GM12874 (cell line): ENCODE measurements around the gene COPS8.

Experiments used
- TF ChIP-seq, protein P1 (sequence below): IDR thresholded peaks from 2 replicates; pipeline ENCODE4 v1.5.1; 2011; ENCODE audit warnings: low read depth, mild to moderate bottlenecking, control low read depth, low read length, moderate library complexity; ENCODE audit not compliant: insufficient read depth

COPS8 gene

DNA sequence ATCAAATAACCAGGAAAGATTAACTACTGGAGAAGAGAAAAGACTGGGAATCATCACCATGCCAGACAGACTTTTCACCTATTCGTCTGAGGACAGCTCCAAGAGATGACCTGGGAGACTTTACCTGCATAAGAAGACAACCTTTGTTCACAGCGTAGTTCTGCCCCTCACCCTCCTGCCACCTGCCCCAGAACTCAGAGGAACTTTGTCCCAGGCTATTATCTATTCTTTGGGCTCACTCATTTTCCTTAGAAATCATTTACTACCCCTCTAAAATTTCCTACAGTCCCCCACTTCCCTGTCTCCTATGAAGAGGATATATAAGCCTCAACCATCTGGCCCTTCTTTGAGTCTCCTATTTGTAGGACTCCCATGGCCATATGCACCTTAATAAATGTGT lies 19.3 kb upstream of the COPS8 start:
- TF ChIP-seq, protein P1, sequence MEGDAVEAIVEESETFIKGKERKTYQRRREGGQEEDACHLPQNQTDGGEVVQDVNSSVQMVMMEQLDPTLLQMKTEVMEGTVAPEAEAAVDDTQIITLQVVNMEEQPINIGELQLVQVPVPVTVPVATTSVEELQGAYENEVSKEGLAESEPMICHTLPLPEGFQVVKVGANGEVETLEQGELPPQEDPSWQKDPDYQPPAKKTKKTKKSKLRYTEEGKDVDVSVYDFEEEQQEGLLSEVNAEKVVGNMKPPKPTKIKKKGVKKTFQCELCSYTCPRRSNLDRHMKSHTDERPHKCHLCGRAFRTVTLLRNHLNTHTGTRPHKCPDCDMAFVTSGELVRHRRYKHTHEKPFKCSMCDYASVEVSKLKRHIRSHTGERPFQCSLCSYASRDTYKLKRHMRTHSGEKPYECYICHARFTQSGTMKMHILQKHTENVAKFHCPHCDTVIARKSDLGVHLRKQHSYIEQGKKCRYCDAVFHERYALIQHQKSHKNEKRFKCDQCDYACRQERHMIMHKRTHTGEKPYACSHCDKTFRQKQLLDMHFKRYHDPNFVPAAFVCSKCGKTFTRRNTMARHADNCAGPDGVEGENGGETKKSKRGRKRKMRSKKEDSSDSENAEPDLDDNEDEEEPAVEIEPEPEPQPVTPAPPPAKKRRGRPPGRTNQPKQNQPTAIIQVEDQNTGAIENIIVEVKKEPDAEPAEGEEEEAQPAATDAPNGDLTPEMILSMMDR = no peak

DNA sequence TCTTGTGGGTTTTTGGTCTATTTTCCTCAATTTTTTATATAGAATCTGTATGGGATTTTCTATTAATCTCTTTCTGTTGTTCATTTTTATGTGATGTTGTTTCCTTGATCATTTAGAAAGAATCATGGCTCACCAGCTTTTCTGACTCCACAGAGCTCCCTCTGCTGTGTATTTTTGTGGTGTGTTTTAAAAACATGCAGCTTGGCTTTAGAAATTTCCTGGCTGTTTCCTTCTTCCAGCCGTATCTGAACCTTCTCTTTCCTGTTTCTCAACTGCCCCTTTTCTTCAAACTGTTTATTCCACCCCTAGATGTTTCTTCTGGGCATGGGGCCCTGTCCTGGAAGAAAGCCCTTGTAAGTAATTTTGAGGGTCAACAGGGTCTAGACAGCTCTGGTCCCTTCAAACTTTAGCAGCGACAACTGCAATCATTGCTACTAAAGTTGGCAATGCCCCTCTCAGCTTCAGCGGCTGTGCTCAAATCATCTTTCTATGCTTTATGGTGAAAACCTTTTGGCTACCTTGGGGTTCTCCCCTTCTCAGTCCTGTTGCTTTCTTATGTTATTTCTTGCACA lies 17.6 kb upstream of the COPS8 start:
- TF ChIP-seq, protein P1 = no peak

DNA sequence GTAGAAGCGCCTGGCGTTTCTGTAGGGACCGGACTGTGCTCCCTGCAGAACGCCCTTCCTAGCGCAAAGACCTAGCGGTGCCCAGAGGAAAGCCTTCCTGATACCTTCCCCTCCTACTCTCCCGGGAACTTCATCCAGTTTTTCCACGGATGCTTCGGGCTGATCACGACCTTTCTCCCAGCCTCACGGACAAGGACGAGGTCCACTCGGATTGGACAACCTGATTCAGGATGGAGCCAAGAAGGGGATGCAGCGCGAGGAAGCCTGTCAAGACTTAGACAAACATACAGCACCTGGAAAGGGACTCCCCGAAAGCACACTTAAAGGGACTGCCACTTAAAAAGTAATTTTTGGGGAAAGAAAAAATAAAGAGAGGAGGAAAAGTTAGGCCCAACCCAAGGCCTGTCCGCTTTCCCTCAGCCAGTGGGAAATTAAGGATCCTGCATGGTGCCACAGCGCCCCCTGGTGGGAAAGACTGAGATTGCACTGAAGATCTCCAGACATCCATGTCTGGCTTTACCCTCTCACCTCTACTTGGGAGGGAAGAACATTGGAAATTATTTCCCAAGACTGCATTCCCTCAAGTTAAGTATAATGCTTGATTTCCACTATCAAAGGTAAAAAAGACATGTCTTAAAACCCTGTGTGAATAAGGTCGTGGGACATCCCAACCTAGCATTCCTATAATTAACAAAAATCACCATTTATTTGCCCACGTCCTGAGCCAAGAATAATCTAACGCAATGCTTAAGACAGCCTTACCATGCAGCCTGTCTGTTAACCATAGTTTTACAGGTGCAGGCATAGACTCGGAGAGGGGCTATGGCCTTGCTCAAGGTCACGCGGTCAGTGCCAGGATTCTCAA lies 13.4 kb upstream of the COPS8 start:
- TF ChIP-seq, protein P1 = peak; percentile 90

DNA sequence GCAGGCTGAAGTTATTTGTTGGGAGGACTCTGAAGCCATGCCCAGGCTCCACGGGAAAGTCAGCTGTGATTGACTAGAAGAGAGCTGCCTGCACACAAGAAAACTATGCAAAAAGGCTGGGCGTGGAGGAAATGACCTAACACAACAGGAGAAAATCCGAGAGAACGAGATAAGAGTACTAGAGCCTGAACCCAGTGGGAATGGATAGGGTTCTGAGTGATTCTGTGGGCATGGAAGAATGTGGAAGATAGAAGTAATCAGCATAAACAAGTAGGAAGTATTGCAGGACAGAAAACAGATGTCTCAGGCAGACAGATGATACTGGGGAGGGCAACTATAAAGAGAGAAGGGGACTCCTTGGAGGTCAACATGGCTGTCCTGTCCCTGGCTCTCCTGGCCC lies 12.1 kb upstream of the COPS8 start:
- TF ChIP-seq, protein P1 = no peak

DNA sequence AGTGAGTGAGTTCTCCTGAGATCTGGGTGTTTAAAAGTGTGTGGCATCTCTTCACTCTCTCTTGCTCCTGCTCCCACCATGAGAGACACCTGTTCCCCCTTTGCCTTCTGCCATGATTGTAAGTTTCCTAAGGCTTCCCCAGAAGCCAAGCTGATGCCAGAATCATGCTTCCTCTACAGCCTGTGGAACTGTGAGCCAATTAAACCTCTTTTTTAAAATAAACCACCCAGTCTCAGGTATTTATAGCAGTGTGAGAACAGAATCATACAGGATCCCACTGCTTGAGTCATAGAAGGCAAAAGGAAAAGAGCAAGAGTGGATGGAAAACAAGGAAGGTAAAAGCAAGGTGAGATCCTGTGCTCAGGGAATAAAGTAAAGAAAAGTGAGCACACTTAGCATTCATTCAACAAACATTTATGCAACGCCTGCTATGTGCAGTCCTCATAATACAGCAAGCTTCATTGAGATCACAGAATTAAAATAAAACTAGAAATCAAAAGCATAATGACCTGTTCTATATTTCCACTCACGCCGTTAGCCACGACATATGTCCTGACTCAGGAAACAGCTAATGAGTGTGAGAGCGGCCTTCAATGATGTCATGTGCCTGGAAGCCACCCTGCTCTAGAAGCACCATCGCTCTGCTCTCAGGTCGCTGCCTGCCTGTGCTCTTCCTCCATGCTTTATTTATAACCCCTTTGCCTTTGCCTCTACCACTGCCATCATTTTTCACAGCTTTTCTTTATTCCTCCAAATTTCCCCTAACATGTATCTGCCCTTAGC lies 11.3 kb upstream of the COPS8 start:
- TF ChIP-seq, protein P1 = no peak

DNA sequence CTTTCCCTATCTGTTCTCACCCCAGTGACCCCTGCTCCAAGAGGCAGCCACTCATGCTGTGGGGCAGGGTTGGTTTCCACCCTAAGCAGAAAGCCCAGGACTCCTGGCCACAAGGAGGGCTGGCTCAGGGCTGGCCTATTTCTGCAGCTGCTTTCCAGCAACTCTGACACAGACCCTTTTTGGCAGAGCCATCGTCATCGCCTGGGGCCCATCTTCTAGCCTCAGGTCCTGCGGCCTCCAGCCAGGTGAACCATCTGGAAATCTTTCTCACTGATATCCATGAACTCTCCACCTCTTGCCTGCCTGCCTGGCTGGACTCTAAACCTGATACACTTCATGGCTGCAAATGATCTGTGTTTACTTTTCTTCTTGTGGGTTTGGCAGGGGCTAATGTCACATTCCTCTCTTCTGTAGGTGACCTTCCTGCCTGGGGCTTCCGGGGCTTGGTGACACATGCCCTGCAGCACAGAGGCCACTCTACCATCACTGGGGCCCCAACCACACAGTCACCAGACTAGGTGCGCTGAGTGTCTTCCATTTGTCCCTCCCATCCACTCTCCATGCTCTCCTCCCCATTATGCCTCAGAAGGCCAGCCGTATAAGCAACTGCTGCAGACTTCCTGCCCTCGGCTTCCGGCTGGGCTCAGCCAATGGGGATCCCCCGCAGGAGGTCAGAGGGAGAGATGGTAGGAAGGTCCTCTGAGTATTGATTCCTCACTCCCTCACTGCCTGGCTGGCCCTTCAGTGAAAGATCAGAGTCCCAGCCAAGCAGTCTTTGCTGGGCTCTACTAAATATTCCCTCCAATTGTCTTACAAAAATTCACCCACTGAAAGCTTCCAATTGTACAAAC lies 9.7 kb upstream of the COPS8 start:
- TF ChIP-seq, protein P1 = no peak
